AG20443 (cell line): Measurements from ENCODE around the gene CA6.
"Not testable (repeated sequence)": the region's sequence is repeated elsewhere in the genome, so short reads cannot be mapped to it uniquely, and the experiment has no call there.

Source experiments
- DNase-seq: peaks from one replicate; pipeline ENCODE4 v3.0.0; 2012; ENCODE audit warnings: low spot score, mixed read lengths

Gene CA6

GRCh38 chr1:8969937-8970336 is 24.3 kb downstream of the CA6 start:
- no peak for DNase-seq

GRCh38 chr1:8970870-8971337 is 25.2 kb downstream of the CA6 start:
- DNase-seq = no peak

GRCh38 chr1:8974551-8974950 is 28.9 kb downstream of the CA6 start:
- DNase-seq = no peak

GRCh38 chr1:8976338-8976737 is 30.7 kb downstream of the CA6 start:
- no peak for DNase-seq

GRCh38 chr1:8976896-8977450 is 31.3 kb downstream of the CA6 start:
- no peak for DNase-seq

GRCh38 chr1:8980656-8981055 is 35.0 kb downstream of the CA6 start:
- DNase-seq = no peak

- DNase-seq = no peak
Measured at GRCh38 chr1:8981169-8981568, 35.5 kb downstream of the CA6 start.

- DNase-seq = no peak
Measured at GRCh38 chr1:8984203-8984602, 38.5 kb downstream of the CA6 start.

- DNase-seq = no peak
Measured at GRCh38 chr1:8984990-8985389, 39.3 kb downstream of the CA6 start.

GRCh38 chr1:8985915-8986813 is 40.5 kb downstream of the CA6 start:
- DNase-seq = peak; percentile 92

GRCh38 chr1:8986814-8987190 is 41.1 kb downstream of the CA6 start:
- no peak for DNase-seq

- peak; percentile 77 for DNase-seq
Measured at GRCh38 chr1:8987881-8988617, 42.4 kb downstream of the CA6 start.

- no peak for DNase-seq
Measured at GRCh38 chr1:8988618-8988967, 42.9 kb downstream of the CA6 start.

GRCh38 chr1:8989061-8989460 is 43.4 kb downstream of the CA6 start:
- no peak for DNase-seq

- DNase-seq = no peak
Measured at GRCh38 chr1:8989821-8990220, 44.2 kb downstream of the CA6 start.

- no peak for DNase-seq
Measured at GRCh38 chr1:8992936-8993687, 47.4 kb downstream of the CA6 start.

GRCh38 chr1:8993962-8994675 is 48.5 kb downstream of the CA6 start:
- not testable (repeated sequence) for DNase-seq

GRCh38 chr1:9001534-9002214 is 56.0 kb downstream of the CA6 start:
- not testable (repeated sequence) for DNase-seq

GRCh38 chr1:9002215-9002560 is 56.5 kb downstream of the CA6 start:
- not testable (repeated sequence) for DNase-seq

- DNase-seq = no peak
Measured at GRCh38 chr1:9004031-9004699, 58.5 kb downstream of the CA6 start.
